PC-9 (cell line): ENCODE data around the gene ITCH. TPM values are rescaled to one million over a fixed set of nuclear protein-coding genes. Genes with fewer than 3 reads are reported as not detected.
"Not testable (repeated sequence)": the region's sequence is repeated elsewhere in the genome, so short reads cannot be mapped to it uniquely, and the experiment has no call there.

Experiments used
- BruUV-seq: library from RNA; stranded (reverse); fragments of 400-500 nt; replicated peaks from 2 replicates; lab custom pipeline; 2021; lab: Mats Ljungman, UMichigan
- CTCF ChIA-PET: fragments of 300-600 bp; sonication (Branson Sonifier 250); formaldehyde crosslinking; loops from one replicate; lab custom pipeline; 2022; ENCODE audit warnings: antibody characterized with exemption; lab: Charles Lee
- POLR2A ChIA-PET: fragments of 300-600 bp; sonication (Branson Sonifier 250); formaldehyde crosslinking; loops from one replicate; lab custom pipeline; 2022; ENCODE audit warnings: antibody characterized with exemption; ENCODE audit not compliant: unreplicated experiment; lab: Charles Lee
- DNase-seq, 2 experiments: peaks; one replicate each; pipeline versions ENCODE4 v3.0.0 to v3.0.0-alpha.2; 2015 to 2022; ENCODE audit warnings: mixed read lengths in 1 of 2
- H2AFZ ChIP-seq: fragments of 200-600 bp; sonication (generic); 2 replicates; pipeline ENCODE4 v1.8.1; 2017; ENCODE audit warnings: antibody characterized with exemption
- H3F3A ChIP-seq: fragments of 200-600 bp; sonication (generic); 2 replicates; pipeline ENCODE4 v1.8.1; 2017; ENCODE audit warnings: antibody characterized with exemption, mild to moderate bottlenecking, low read depth; ENCODE audit not compliant: insufficient read depth
- H3K27ac ChIP-seq: fragments of 200-600 bp; sonication (generic); 2 replicates; pipeline ENCODE4 v1.6.1; 2016; ENCODE audit warnings: mixed run types
- H3K27me3 ChIP-seq: fragments of 200-600 bp; sonication (generic); 2 replicates; pipeline ENCODE4 v1.6.1; 2016; ENCODE audit warnings: low read depth, mixed run types; ENCODE audit not compliant: insufficient read depth
- H3K36me3 ChIP-seq: fragments of 200-600 bp; sonication (generic); 2 replicates; pipeline ENCODE4 v1.6.1; 2016; ENCODE audit warnings: low read depth, mixed run types
- H3K4me1 ChIP-seq: fragments of 200-600 bp; sonication (generic); replicated peaks from 2 replicates; pipeline ENCODE4 v1.6.1; 2016; ENCODE audit warnings: mixed run types; ENCODE audit not compliant: insufficient read depth
- H3K4me2 ChIP-seq: fragments of 200-600 bp; sonication (generic); 2 replicates; pipeline ENCODE4 v1.6.1; 2017; ENCODE audit warnings: mixed run types
- H3K4me3 ChIP-seq: fragments of 200-600 bp; sonication (generic); 2 replicates; pipeline ENCODE4 v1.6.1; 2016; ENCODE audit warnings: mixed run types
- H3K79me2 ChIP-seq: fragments of 200-600 bp; sonication (generic); 2 replicates; pipeline ENCODE4 v1.6.1; 2017; ENCODE audit warnings: low read depth, mixed run types
- H3K9me2 ChIP-seq: fragments of 200-600 bp; sonication (generic); 2 replicates; pipeline ENCODE4 v1.8.1; 2017; ENCODE audit warnings: mild to moderate bottlenecking; ENCODE audit not compliant: insufficient read depth
- H3K9me3 ChIP-seq: fragments of 200-600 bp; sonication (generic); 2 replicates; pipeline ENCODE4 v1.8.1; 2016; ENCODE audit warnings: low read depth; ENCODE audit not compliant: insufficient read depth
- H4K20me1 ChIP-seq: fragments of 200-600 bp; sonication (generic); 2 replicates; pipeline ENCODE4 v1.8.1; 2017; ENCODE audit not compliant: insufficient read depth
- CTCF ChIP-seq: fragments of 200-600 bp; sonication (generic); conservative IDR thresholded peaks from 2 replicates; pipeline ENCODE4 v1.6.1; 2017; ENCODE audit warnings: mixed run types, antibody characterized with exemption, mild to moderate bottlenecking, moderate library complexity
- EZH2 ChIP-seq: fragments of 200-600 bp; sonication (generic); IDR thresholded peaks from 2 replicates; pipeline ENCODE4 v1.8.0; 2017; ENCODE audit warnings: antibody characterized with exemption, low read depth
- intact Hi-C: fragments of 100-400 bp; cut with micrococcal nuclease; formaldehyde crosslinking; loops from one replicate; pipeline ENCODE4 v1.10.0; 2022; ENCODE audit not compliant: unreplicated experiment
- total RNA-seq: library from RNA; stranded (reverse); gene quantifications from 2 replicates; pipeline ENCODE4 v1.2.3, GENCODE V29; 2021

ITCH gene
- total RNA-seq, 1 experiment from 2014 or later: 144 TPM

GRCh38 chr20:34328928-34329677 lies 34.0 kb upstream of the ITCH start:
- Histone ChIP-seq H3K4me2 (no peak overlapping the region), H2AFZ (no peak overlapping the region), H3K36me3 (no peaks in the 10 kb centered on the region), H3K27me3 (no peaks in the 10 kb centered on the region), H3K9me2 (no peaks in the 10 kb centered on the region), H3K9me3 (no peaks in the 10 kb centered on the region), H3K79me2 (no peaks in the 10 kb centered on the region), H4K20me1 (no peaks in the 10 kb centered on the region), H3K27ac (no peak overlapping the region), H3K4me1 (peaks cover 5% of the 10 kb centered on the region), H3K4me3 (no peak overlapping the region), H3F3A (peaks cover 8% of the 10 kb centered on the region)
- intact Hi-C loops: no loop called here
- TF ChIP-seq EZH2: no peak
- TF ChIP-seq CTCF: no peak
- CTCF ChIA-PET: no interaction called here
- POLR2A ChIA-PET: no interaction called here
- BruUV-seq: no TSS peak
- no peak for DNase-seq

- H3K79me2 ChIP-seq, H3K4me2 ChIP-seq, DNase-seq, H3K9me2 ChIP-seq, intact Hi-C loops, H3K36me3 ChIP-seq, CTCF ChIA-PET, H3K27me3 ChIP-seq, H2AFZ ChIP-seq, H3K27ac ChIP-seq, BruUV-seq, H4K20me1 ChIP-seq, POLR2A ChIA-PET, H3K4me3 ChIP-seq, H3K9me3 ChIP-seq: not testable (repeated sequence)
- Histone ChIP-seq H3K4me1 (peaks cover 24% of the 10 kb centered on the region), H3F3A (peaks cover 25% of the 10 kb centered on the region)
Measured at GRCh38 chr20:34330861-34331544, 32.1 kb upstream of the ITCH start.

- Histone ChIP-seq H3K79me2 (no peaks in the 10 kb centered on the region), H4K20me1 (no peaks in the 10 kb centered on the region), H3K27ac (no peak overlapping the region), H3F3A (peaks cover 34% of the 10 kb centered on the region), H3K4me2 (no peak overlapping the region), H3K9me2 (no peaks in the 10 kb centered on the region), H3K9me3 (no peaks in the 10 kb centered on the region), H2AFZ (no peak overlapping the region), H3K4me1 (peaks cover 32% of the 10 kb centered on the region), H3K27me3 (no peaks in the 10 kb centered on the region), H3K4me3 (no peak overlapping the region), H3K36me3 (no peaks in the 10 kb centered on the region)
- ChIA-PET POLR2A (no interaction called here), CTCF (no interaction called here)
- TF ChIP-seq CTCF (no peak), EZH2 (no peak)
- intact Hi-C loops: no loop called here
- no peak for DNase-seq
- no TSS peak for BruUV-seq
Measured at GRCh38 chr20:34331838-34332237, 31.2 kb upstream of the ITCH start.
